GM21825 (cell line): Measurements from ENCODE around the gene LRRN2.

Source experiments
- ATAC-seq: cut with Tn5 transposase; IDR thresholded peaks from one replicate; pipeline ENCODE4 v1.9.1; 2021; ENCODE audit warnings: mild to moderate bottlenecking, moderate library complexity; ENCODE audit not compliant: unreplicated experiment

The LRRN2 gene

GRCh38 chr1:204663644-204664383 lies 21.7 kb downstream of the LRRN2 start:
- ATAC-seq = no peak

- no peak for ATAC-seq
Measured at GRCh38 chr1:204662530-204662929, 23.0 kb downstream of the LRRN2 start.

- ATAC-seq = no peak
Measured at GRCh38 chr1:204660509-204660908, 25.0 kb downstream of the LRRN2 start.

- ATAC-seq = no peak
Measured at GRCh38 chr1:204659056-204659455, 26.5 kb downstream of the LRRN2 start.

- ATAC-seq = no peak
Measured at GRCh38 chr1:204658295-204658694, 27.2 kb downstream of the LRRN2 start.

GRCh38 chr1:204653590-204654340 lies 31.8 kb downstream of the LRRN2 start:
- no peak for ATAC-seq

GRCh38 chr1:204652497-204652896 lies 33.0 kb downstream of the LRRN2 start:
- ATAC-seq = no peak

GRCh38 chr1:204651843-204652421 lies 33.6 kb downstream of the LRRN2 start:
- ATAC-seq = no peak

- ATAC-seq = no peak
Measured at GRCh38 chr1:204650911-204651570, 34.5 kb downstream of the LRRN2 start.

- ATAC-seq = no peak
Measured at GRCh38 chr1:204649721-204650521, 35.6 kb downstream of the LRRN2 start.

GRCh38 chr1:204648576-204648975 lies 37.0 kb downstream of the LRRN2 start:
- no peak for ATAC-seq

GRCh38 chr1:204647805-204648153 lies 37.8 kb downstream of the LRRN2 start:
- no peak for ATAC-seq

- no peak for ATAC-seq
Measured at GRCh38 chr1:204647114-204647804, 38.3 kb downstream of the LRRN2 start.

GRCh38 chr1:204645666-204646065 lies 39.9 kb downstream of the LRRN2 start:
- ATAC-seq = no peak

GRCh38 chr1:204645251-204645650 lies 40.3 kb downstream of the LRRN2 start:
- no peak for ATAC-seq

GRCh38 chr1:204643503-204643902 lies 42.0 kb downstream of the LRRN2 start:
- no peak for ATAC-seq

- ATAC-seq = no peak
Measured at GRCh38 chr1:204641936-204642335, 43.6 kb downstream of the LRRN2 start.

GRCh38 chr1:204641455-204641854 lies 44.1 kb downstream of the LRRN2 start:
- no peak for ATAC-seq

GRCh38 chr1:204640578-204640977 lies 45.0 kb downstream of the LRRN2 start:
- ATAC-seq = no peak

- ATAC-seq = no peak
Measured at GRCh38 chr1:204634260-204634910, 51.2 kb downstream of the LRRN2 start.
